Stimulated activated CD8-positive, alpha-beta memory T cell treated with anti-CD3 and anti-CD28 coated beads, Interleukin-2, amount 100 ng/mL, for 1 hour (primary cell): ENCODE measurements around the gene TRMT112.
A peak's percentile ranks its signal among the peaks of the same experiment; 100 is the strongest.

Experiments used
- DNase-seq, 2 donors: peaks; one replicate each; pipeline ENCODE4 v3.0.0-alpha.2; 2020; ENCODE audit warnings: low read depth in 2 of 2

TRMT112 gene

DNA sequence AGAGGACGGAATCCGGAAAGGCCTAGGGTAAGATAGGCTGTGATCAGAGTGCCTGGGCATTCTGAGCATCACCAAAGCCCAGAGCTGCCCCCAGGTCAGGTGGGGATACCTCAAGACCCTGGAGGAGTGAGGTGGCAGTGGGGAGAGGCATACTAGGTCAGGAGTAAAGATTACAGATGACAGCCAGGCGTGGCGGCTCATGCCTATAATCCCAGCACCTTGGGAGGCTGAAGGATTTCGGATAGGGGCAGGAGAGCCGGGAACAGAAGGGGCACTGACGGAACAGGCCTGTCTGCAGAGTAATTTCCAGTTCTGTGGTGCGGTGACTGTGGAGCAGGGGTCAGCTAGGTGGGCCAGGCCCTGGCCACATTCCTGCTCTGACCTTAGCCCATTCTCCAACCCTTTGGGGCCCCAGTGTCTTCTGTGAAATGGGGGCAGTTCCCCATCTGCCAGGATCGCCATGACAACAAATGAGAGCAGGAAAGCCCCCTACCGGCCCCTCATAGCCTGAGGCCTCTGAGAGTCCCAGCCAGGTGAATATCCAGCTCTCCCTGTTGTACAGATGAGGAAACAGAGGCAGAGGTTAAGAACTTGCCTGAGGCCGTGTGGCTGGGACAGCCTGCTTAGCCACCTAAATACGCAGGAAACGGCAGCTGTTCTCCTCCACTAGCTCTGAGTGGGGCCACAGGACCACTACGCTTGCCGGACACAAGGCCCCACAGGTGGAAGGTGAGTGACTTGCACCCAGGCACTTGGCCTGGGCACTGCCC lies 42.1 kb downstream of the TRMT112 start:
- no peak for DNase-seq

DNA sequence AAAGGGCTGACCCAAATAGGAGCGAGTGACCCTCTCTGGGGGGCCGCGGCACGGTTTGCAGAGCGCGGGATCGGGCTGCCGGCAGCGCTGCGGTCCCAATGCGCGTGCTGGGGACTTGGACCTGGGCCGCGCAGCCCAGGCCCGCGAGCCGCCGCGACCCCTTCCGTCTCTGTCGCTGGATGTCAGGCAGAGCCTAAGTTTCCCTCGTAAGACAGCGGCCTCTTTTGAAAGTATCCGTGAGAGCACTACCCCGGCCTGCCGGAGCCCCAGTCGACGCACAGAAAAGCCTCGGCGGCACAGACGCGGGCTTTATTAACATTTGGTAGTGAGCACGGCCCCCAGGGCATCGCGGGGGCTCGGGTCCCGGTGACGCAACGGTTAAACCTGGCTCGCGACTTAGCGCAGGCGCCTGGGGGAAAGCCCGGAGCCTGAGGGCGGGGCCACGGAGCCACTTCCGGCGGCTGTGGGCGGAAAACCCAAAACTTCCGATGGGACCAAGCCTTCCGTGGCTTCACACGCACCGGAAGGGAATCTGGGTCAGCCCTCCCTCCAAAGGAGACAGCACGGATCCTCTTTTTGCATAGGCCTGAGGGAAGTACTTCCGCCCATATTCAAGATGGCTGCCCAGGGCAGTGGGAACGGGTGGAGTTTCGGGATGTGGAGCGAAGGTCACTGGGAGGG lies 47.7 kb downstream of the TRMT112 start:
- DNase-seq, result peak; percentile 94

DNA sequence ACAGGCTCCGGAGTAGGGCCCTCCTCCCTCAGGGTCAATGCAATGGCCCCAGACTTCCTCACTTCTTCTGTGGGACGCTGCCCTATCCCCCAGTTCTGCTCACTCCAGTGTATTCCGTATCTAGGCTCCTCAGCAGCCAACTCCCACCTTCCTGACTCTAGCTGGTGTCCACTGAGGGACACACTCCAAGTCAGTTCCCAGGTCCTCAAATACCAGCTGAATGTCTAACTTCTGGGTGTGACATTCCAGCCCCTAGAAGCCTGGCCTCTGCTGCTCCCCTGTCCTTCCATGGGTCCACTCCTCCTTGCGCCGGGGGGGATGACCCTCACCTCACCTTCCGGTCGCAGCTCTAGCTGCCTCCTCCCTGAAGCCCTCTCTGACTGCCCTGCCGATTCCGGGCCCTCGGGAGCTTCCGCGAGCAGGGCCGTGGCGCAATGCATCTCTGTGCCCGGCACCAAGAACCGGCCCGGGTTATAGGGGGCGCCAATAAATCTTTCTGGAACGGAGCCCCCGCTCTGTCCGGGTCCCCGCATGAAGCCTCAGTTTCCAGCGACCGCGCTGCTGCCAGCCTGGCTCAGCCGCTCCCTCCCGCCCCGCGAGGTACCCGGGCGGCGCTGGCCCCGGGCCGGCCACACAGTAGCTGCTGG lies 48.3 kb downstream of the TRMT112 start:
- DNase-seq, result no peak

DNA sequence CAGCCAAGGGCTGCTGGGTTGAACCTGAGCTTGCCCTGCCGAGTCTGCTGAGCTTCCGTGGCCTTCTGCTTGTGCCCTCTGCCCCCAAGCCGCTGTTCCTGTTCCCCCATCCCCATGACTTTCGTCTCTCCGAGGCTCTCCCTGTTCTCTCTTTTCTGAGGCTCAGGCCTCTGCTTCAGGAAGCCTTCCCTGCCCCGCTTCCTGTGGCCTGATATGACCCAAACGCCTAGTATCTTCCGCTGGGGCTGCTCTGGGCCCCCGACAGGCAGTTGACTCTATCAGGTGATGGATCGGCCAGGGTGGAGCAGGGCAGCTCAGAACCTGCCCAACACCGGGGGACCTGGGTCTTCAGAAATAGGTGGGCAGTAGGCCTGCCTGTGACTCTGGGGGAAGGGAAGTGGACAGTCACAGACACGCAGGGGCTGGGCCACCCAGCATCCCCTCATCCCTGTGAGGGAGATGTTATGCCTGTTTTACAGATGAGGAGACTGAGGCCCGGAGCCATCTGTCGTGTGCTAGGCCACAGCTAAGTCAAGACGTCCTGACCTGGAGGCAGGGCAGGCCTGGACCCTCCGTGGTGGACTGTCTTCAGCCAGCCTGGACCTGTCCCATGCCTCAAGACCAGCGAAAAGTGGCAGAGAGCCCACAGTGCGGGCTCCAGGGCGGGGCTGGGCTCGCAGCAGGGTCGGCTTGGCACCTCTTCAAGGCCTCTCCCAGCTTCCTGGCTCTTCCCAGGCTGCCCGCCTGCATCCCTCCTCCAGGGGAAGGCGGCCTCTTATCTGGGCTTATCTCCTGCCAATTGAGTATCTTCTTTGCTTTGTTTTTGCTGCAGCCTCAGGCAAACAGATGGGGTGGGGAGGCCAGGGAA lies 49.1 kb downstream of the TRMT112 start:
- no peak for DNase-seq

DNA sequence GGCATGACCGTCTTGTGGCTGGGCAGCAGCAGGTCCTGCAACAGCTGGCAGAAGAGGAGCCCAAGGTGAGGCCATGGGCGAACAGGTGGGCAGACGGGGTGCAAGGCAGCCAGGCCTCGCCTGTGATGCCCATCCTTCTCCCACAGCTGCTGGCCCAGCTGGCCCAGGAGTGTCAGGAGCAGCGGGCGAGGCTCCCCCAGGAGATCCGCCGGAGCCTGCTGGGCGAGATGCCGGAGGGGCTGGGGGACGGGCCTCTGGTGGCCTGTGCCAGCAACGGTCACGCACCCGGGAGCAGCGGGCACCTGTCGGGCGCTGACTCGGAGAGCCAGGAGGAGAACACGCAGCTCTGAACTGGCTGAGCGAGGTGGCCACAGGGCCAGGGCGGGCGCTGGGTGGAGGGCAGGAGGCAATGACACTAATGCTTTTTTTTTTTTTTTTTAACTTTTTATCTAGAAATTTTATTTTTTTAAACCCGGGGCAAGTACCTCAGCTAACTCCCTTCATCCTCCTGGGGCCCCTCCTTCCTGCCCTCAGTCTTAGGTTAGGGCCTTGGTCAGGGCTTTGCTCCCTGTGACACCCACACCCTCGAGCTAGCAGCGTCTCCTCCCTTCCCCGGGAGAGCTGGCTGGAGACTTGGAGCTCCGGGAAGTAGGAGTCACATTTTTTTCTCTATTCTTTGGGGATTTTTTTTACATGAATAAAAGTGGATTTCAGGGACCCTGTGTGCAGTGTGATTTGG lies 50.0 kb downstream of the TRMT112 start:
- DNase-seq, result no peak
